HG03175 (cell line): Measurements from ENCODE around the gene ADIPOQ.
"Not testable (repeated sequence)": the region's sequence is repeated elsewhere in the genome, so short reads cannot be mapped to it uniquely, and the experiment has no call there.

Experiments used
- ATAC-seq: cut with Tn5 transposase; IDR thresholded peaks from one replicate; pipeline ENCODE4 v1.9.1; 2021; ENCODE audit warnings: mild to moderate bottlenecking, moderate library complexity; ENCODE audit not compliant: unreplicated experiment

The ADIPOQ gene

GRCh38 chr3:186842426-186843038, at the start of gene ADIPOQ:
Gene ADIPOQ (plus strand): TSS chr3:186842710. CDS start chr3:186853059, 10,349 bp downstream.
- no peak for ATAC-seq

GRCh38 chr3:186798239-186798874, 44.2 kb upstream of the ADIPOQ start:
- no peak for ATAC-seq

- ATAC-seq, result no peak
Measured at GRCh38 chr3:186800285-186800684, 42.2 kb upstream of the ADIPOQ start.

DNA sequence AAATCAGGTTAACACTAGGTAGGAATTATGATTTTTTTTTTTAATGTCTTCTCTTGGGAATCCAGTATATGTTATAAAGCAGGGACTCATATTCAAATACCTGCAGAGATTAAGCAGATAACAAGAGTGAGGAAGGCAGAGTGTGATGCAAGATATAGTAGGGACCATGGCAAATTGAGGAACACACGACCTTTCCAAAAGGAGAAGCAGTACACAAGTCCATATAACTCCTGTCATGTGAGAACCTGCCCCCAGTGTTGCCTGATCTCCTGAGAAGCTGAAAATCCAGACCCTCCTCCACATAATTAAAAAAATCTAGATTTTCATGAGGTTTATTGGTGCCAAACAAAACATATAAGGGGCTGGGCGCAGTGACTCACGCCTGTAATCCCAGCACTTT, 39.8 kb upstream of the ADIPOQ start:
- ATAC-seq, result no peak

GRCh38 chr3:186803447-186803846, 39.1 kb upstream of the ADIPOQ start:
- ATAC-seq, result not testable (repeated sequence)

DNA sequence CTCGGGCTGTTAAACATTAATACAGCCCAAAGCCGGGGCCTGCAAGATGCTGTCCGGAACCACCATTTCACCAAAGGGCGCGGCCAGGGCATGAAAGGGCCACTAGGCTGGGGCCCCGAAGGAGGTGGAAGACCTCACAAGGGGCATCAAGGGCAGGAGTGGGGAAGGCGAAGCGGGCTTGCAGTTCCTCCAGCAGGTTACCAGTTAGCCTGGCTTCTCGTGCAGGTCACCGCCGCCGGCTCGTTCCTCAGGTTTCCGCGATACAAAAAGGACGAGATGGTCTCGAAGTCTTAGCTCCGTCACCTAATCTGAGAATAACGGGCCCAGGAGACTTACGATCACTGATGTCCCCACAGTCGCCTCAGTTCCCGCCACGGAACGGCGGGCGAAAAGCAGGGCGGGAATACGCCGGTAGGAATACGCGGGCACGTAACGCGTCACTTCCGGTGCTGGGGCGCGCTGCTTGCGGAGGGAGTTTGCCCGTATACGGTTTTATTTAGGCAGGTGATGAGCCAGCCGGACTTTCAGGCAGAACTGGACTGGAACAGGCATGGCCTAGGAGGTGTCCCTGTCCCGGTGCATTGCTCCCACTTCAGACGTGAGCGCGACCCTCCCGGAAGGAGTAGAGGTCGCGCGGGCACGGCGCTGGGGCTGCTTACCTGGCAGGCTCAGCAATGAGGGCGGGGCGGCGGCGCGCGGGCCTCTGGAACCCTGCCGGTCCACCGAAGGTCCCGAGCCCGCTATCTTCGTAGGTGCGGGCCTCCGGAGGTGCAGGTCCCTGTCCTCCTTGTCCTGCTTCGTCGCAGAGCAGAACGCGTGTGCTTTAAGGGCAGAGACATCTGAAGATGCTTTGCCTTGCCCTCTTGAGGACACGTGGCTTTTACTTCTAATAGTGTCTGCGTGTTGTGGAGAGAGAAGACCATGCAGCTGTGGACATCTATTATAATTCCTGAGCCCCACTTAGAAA, 36.1 kb upstream of the ADIPOQ start, which contains the start of gene RFC4:
Gene RFC4 (minus strand): TSS at position 394 of the 967 bp plus-strand sequence. CDS start 1,769 bp downstream, outside the sequence.
- peak; percentile 94 for ATAC-seq

- ATAC-seq, result no peak
Measured at GRCh38 chr3:186807231-186807630, 35.3 kb upstream of the ADIPOQ start.

GRCh38 chr3:186810336-186810996, 32.0 kb upstream of the ADIPOQ start:
- no peak for ATAC-seq

DNA sequence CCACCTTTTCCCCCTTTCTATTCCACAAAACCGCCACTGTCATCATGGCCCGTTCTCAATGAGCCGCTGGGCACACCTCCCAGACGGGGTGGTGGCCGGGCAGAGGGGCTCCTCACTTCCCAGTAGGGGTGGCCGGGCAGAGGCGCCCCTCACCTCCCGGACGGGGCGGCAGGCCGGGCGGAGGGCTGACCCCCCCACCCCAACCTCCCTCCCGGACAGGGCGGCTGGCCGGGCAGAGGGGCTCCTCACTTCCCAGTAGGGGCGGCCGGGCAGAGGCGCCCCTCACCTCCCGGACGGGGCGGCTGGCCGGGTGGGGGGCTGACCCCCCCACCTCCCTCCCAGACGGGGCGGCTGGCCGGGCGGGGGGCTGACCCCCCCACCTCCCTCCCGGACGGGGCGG, 31.2 kb upstream of the ADIPOQ start:
- not testable (repeated sequence) for ATAC-seq

DNA sequence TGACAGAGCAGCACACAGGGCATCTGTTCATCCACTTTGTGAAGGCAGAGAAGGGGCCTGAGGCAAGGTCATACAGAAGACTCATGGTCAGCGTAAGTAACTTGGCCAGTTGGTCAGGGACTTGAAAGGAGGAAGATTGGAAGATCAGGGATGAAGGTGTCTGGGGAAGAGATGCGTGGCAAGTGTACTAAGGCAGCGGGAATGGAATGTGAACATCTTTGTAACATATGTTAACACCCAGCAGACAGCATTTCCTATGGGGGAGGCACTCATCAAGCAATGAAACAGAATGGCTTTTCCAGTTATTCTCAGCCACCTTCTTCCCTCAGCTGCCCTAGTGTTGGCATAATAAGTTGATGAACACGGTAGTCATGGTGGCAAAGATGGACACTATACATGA, 28.4 kb upstream of the ADIPOQ start:
- no peak for ATAC-seq

DNA sequence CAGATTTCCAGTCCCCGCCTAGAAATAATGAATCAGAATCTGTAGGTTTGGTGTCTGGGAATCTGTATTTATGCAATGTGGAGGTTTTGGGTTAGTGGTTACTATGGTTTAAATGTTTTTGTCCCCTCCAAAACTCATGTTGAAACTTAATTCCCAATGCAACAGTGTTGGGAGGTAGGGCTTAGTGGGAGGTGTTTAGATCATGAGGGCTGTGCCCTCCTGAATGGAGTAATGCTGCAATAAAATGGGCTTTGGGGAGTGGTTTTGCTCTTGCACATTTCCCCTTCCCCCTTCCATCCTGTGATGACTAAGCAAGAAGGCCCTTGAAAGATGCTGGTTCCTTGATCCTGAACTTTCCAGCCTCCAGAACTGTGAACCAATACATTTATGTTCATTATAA, 27.1 kb upstream of the ADIPOQ start:
- no peak for ATAC-seq

DNA sequence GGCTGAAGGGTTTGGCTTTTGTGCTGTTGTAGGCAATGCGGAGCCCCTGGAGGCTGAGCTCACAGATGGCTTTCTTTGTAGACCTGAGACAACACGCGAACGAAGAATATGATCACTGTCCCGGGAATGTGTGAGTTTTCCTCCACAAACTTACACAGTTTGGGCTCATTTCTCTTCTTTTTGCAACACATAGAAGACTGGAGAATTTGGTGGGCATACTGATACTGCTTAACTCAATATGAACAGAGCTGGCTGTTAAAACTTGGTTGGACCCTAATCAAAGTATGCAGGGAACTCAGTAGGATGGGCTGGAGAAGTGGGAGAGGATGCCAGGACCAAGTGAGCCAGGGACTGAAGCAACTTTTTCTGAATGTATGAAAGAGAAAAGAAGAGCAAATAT, 24.0 kb upstream of the ADIPOQ start:
- ATAC-seq, result no peak

DNA sequence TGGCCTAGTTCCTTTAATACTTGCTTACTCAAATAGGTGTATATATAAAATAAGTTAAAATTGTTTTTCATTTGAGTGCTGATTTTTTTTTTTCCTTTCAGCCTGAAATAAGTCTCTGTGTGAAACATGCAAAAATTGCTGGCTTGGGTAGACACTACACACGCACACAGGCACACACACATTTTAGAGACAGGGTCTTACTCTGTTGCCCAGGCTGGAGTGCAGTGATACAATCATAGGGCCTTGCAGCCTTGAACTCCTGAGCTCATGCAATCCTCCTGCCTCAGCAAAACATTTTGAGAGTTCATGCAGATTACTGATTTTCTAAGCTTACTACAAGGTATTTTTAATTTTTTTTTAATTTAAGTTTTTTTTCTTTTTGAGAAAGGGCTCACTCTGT, 23.6 kb upstream of the ADIPOQ start:
- no peak for ATAC-seq

- ATAC-seq, result no peak
Measured at GRCh38 chr3:186821429-186822387, 20.8 kb upstream of the ADIPOQ start.

DNA sequence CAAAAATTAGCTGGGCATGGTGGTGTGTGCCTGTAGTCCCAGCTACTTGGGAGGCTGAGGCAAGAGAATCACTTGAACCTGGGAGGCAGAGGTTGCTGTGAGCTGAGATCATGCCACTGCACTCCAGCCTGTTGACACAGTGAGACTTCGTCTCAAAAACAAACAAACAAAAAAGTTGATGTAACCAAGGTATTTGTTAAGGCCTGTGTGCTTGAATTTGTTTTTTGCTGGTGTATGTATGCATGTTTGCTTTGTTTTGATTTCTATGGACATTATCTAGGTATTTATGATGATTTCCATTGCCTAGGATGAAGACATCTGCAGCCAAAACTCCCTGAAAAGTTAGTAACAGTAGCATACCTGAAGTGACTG, 20.1 kb upstream of the ADIPOQ start:
- ATAC-seq, result not testable (repeated sequence)

GRCh38 chr3:186823386-186823785, 19.1 kb upstream of the ADIPOQ start:
- ATAC-seq, result no peak

DNA sequence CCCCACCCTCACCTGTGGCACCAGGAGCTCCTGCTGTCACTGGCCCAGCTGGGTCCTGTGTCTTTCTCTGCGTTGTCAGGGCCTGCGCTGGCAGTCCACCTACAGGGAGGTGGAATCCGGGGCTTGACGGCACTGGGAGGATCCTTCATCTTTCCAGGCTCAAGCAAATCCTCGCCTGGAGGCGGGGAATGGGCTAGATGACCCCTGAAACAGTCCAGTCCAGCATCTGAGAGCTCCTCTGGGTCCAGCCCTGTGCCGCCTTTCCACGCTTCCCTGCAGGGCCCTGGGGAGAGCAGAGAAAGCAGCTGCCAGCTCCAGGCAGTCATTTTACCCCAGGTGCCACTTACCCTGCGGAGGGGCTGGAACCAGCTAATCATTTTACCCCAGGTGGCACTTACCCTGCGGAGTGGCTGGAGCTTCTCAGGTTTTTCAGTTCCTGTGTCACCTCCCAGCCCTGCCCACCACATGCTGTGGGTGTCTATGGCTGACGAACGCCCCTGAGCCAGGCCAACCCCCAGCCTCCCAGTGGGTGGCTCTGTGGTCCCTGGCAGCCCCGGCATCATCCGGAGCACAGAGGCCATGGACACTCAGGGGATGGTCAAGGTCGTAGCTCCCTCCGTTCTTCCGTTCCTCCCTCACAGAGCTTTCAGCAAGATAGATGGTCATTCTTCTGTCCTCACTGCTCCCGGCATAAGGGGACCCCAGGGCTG, 17.9 kb upstream of the ADIPOQ start:
- ATAC-seq, result no peak

DNA sequence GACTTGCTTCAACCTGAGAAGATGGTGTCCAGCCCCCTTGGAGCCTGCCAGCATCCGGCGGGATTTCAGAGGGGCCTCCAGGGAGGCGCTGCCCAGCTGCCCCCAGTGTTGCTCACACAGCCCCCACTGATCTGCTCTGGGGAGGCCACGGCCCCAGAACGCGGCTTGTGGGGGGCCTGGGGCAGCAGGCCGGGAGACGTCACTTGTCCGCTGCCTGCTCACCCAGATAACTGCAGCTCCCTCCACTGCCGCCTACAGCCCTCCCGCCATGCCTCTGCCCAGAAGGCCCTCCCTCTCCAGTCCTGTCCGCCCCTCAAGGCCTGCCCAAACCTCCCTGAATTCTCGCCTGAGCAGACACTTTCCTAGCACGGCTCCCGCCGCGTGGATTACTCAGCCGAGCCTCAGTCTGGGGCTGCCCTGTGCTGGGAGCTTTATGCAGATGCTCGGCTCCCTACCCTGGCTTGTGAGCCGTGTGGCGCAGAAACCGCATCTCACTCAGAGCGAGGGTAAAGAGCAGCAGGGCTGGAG, 17.2 kb upstream of the ADIPOQ start:
- ATAC-seq, result no peak

GRCh38 chr3:186825872-186826409, 16.6 kb upstream of the ADIPOQ start:
- ATAC-seq, result no peak
